GM10266 (cell line): ENCODE data around the gene MYBPHL.

Experiments
- DNase-seq: peaks from one replicate; pipeline ENCODE4 v3.0.0; 2012; ENCODE audit errors: extremely low spot score
- CTCF ChIP-seq: IDR thresholded peaks from 2 replicates; pipeline ENCODE4 v1.5.1; 2012; ENCODE audit warnings: mild to moderate bottlenecking, low read depth; ENCODE audit not compliant: control insufficient read depth, insufficient read depth; ENCODE audit errors: missing control alignments

The MYBPHL gene

GRCh38 chr1:109256971-109257681 lies 49.7 kb downstream of the MYBPHL start:
- DNase-seq: no peak
- no peak for TF ChIP-seq CTCF

DNA sequence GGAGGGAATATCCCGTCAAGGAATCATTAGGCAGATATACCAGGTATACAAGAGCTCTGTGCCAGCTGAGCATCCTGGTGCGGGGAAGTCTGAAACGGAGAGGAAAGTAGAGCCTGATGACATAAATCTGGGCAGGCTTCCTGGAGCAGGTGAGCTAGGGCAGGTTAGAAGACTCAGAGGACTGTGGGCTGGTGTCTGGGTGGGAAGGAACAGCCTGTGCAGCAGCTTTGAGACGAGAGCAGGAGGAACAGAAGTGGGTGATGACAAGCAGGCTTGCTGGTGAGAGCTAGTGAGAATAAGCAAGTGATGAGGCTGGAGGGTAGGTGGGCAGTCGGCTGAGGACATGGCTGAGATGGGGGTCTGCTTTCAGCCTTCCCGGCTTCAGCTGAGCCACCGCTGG lies 50.7 kb downstream of the MYBPHL start:
- DNase-seq: no peak
- TF ChIP-seq CTCF: no peak

- TF ChIP-seq CTCF: no peak
- no peak for DNase-seq
These were observed 51.1 kb downstream of the MYBPHL start for GRCh38 chr1:109255678-109256077.

DNA sequence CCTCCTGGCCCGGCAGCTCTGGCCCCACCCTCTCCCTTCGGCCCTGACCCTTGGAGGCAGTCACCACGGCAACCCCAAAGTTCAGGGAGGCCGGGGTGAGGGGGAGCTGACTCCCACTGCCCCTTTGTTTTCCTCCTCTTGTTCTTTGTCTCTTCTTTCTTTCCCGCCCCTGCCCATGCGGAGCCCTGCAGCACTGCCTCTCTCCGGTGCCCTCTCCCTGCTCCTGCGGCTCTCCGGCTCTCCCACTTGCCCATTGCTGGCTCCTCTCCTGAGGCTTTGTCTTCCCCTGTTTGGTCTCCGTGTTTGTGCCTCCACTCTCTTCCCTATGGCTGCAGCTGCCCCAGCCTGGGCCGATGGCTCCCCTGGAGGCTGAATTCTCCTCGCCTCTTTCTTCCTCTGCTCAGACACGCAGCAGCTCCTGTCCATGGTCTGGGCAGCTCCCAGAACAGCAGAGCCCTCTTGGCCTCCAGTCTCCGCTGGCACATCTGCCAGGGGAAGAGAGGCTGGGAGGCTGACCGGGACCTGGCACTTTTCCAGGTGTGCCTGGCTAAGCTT lies 51.6 kb downstream of the MYBPHL start:
- TF ChIP-seq CTCF: no peak
- no peak for DNase-seq

DNA sequence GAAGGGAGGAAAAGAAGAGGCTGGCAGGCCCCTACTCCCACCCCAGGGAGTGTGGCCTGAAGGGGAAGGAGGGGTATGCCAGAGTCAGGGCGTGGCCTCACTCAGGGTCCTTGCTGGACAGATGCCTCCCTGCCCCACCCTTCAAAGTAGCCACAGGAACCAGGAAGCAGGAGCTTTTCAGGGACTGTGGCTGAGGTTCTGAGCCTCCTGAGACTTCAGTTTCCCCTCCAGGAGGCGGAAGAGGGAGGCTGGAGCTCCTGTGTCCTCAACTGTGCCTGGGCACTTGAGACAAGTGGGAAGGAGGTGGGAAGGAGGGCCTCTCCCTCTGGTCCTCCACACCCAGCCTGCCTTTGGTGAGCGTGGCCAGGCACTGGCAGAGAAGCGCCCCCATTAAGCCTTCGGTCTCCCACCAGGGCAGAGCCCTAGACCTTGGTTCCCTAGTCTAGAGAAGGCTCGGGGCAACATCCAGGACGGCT lies 52.2 kb downstream of the MYBPHL start:
- no peak for DNase-seq
- no peak for TF ChIP-seq CTCF

DNA sequence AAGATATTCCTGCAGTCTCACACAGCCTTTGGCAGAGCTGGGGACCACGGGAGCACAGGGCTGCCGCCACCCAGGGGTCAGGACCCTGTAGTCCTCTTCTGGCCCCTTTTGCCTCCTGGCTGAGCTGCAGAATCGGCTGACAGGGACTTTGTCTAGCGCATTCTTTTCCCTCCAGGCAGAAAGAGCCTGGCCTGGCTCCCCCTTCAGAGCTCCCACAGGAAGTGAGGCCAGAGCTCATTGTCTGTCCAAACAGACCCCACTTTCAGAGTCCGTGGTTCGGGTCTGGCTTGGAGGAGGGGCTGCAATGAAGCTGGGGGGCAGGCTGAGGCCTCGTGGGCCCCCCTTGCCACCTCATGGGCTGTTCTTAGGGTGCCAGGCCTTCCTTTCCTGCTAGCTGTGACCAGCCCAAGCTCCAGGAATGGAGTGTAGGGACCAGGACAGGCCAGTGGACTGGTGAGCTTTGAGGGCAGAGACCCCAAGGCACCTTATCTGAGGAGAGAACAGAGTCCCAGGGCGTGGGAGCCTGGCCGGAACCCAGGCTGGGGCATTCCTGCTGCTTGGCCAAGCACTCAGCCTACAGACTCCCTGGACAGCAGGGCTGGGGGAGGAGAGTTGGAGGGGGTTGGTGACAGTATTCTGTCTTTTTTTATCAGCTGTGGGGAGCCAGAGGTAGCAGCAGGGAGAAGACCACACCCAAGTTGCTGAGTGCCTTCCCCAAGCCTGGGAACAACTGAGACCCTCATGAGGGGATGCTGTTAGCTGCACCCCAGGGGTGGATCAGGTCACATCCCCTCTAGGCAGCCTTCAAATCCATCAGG lies 52.8 kb downstream of the MYBPHL start:
- peak; percentile 26 for DNase-seq
- TF ChIP-seq CTCF: no peak
